Colonic mucosa (tissue), 4 donors: ENCODE results near the gene PSMD3. TPM values are rescaled to one million over a fixed set of nuclear protein-coding genes. Genes with fewer than 3 reads are reported as not detected.

ENCODE experiments used
- DNase-seq: peaks from one replicate; pipeline ENCODE4 v3.0.0-alpha.2; 2020
- H3K27ac ChIP-seq: fragments of 200-600 bp; one replicate; pipeline ENCODE4 v1.8.0; 2021
- H3K27me3 ChIP-seq: fragments of 200-600 bp; one replicate; pipeline ENCODE4 v1.8.0; 2021
- H3K36me3 ChIP-seq: fragments of 200-600 bp; one replicate; pipeline ENCODE4 v1.8.0; 2021
- H3K4me1 ChIP-seq: fragments of 200-600 bp; one replicate; pipeline ENCODE4 v1.8.0; 2021; ENCODE audit warnings: mild to moderate bottlenecking
- H3K4me3 ChIP-seq: fragments of 200-600 bp; one replicate; pipeline ENCODE4 v1.8.0; 2021
- H3K9ac ChIP-seq, 2 donors: one replicate each; pipeline ENCODE4 v1.7.0; 2013; ENCODE audit warnings: control low read depth in 2 of 2, low read depth in 2 of 2, low read length in 2 of 2
- H3K9me3 ChIP-seq: fragments of 200-600 bp; one replicate; pipeline ENCODE4 v1.8.0; 2021
- intact Hi-C: fragments of 100-400 bp; cut with DNase I; formaldehyde crosslinking; loops from one replicate; pipeline ENCODE4 v1.14.1; 2022
- total RNA-seq, 2 donors: library from RNA; stranded (reverse); fragmentation: NEBNext Ultra II Directional in 1 of 2; extraction: Animal tissue kit (Norgen Biotek cat#: 25700) in 1 of 2; gene quantifications; one replicate each; pipeline ENCODE4 v1.2.1, GENCODE V29; 2021
- TF ChIP-seq, protein P1 (sequence below): fragments of 200-600 bp; IDR thresholded peaks from one replicate; pipeline ENCODE4 v1.8.0; 2022; ENCODE audit warnings: antibody characterized with exemption, mild to moderate bottlenecking
- donor health status: healthy.
- donor health status: DM: no; HTN: no; CAD: no.
- donor health status: DM: no; HTN: no; CAD: no.

The PSMD3 gene
- total RNA-seq, 2 donors from 2014 or later = 106 to 152 TPM

DNA sequence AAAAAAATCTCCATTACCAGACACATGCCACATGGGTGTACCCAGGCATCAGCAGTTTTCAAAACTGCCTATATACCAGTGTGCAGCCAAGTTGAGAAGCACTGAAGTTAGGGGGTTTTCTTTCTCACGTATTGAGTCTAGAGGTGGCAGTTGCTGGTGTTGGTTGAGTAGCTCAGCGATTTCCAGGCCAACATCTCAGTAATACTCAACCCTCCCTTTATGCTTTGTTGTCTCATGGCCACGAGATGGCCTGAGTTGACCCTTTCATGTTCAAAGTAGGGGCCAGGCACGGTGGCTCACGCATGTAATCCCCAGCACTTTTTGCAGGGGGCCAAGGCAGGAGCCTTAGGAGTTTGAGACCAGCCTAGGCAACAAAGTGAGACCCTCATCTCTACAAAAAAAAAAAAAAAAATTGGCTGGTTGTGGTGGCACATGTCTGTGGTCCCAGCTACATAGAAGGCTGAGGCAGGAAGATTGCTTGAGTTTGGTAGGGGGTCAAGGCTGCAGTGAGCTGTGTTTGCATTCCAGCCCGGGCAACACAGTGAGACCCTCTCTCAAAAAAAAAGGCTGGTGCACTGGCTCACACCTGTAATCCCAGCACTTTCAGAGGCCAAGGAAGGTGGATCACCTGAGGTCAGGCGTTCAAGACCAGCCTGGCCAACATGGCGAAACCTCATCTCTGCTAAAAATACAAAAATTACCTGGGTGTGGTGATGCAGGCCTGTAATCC, 42.3 kb upstream of the PSMD3 start:
- H3K27ac ChIP-seq = no peak overlapping the region
- no peaks in the 10 kb centered on the region for H3K36me3 ChIP-seq
- intact Hi-C loops = no loop called here
- TF ChIP-seq, protein P1, sequence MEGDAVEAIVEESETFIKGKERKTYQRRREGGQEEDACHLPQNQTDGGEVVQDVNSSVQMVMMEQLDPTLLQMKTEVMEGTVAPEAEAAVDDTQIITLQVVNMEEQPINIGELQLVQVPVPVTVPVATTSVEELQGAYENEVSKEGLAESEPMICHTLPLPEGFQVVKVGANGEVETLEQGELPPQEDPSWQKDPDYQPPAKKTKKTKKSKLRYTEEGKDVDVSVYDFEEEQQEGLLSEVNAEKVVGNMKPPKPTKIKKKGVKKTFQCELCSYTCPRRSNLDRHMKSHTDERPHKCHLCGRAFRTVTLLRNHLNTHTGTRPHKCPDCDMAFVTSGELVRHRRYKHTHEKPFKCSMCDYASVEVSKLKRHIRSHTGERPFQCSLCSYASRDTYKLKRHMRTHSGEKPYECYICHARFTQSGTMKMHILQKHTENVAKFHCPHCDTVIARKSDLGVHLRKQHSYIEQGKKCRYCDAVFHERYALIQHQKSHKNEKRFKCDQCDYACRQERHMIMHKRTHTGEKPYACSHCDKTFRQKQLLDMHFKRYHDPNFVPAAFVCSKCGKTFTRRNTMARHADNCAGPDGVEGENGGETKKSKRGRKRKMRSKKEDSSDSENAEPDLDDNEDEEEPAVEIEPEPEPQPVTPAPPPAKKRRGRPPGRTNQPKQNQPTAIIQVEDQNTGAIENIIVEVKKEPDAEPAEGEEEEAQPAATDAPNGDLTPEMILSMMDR = no peak
- no peak overlapping the region for H3K4me3 ChIP-seq
- no peak overlapping the region for H3K9ac ChIP-seq
- H3K27me3 ChIP-seq = no peaks in the 10 kb centered on the region
- no peaks in the 10 kb centered on the region for H3K4me1 ChIP-seq
- H3K9me3 ChIP-seq = no peaks in the 10 kb centered on the region
- no peak for DNase-seq

DNA sequence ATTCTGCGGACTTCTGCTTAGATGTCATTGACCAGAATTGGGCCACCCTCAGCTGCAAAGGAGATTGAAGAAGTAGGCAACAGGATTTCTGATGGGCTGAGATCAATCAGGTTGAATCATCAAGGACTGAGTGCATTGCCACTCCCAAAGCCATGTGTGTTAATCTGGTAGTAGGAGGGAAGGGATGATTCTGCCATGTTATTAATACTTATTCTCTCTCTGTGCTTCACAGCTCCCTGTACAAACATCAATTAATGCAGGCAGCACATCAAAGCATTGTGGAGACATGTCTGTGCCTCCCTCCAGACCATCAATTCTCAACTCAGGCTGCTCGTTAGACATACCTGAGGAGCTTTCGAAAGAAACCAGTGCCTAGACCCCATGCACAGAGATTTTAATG, 41.5 kb upstream of the PSMD3 start:
- Histone ChIP-seq H3K4me1 (no peaks in the 10 kb centered on the region), H3K27me3 (no peaks in the 10 kb centered on the region), H3K9ac (no peak overlapping the region), H3K9me3 (no peaks in the 10 kb centered on the region), H3K4me3 (no peak overlapping the region), H3K27ac (no peak overlapping the region), H3K36me3 (no peaks in the 10 kb centered on the region)
- intact Hi-C loops = no loop called here
- no peak for DNase-seq
- TF ChIP-seq, protein P1 = no peak

GRCh38 chr17:39939588-39940419, 40.8 kb upstream of the PSMD3 start:
- intact Hi-C loops = no loop called here
- Histone ChIP-seq H3K9ac (no peak overlapping the region), H3K27ac (no peak overlapping the region), H3K4me3 (no peak overlapping the region), H3K9me3 (no peaks in the 10 kb centered on the region), H3K27me3 (no peaks in the 10 kb centered on the region), H3K4me1 (no peaks in the 10 kb centered on the region), H3K36me3 (no peaks in the 10 kb centered on the region)
- TF ChIP-seq, protein P1 = no peak
- no peak for DNase-seq

GRCh38 chr17:39943702-39944392, 36.8 kb upstream of the PSMD3 start:
- TF ChIP-seq, protein P1 = no peak
- no peak overlapping the region for H3K4me3 ChIP-seq
- no peaks in the 10 kb centered on the region for H3K9me3 ChIP-seq
- no peaks in the 10 kb centered on the region for H3K4me1 ChIP-seq
- no peaks in the 10 kb centered on the region for H3K27me3 ChIP-seq
- intact Hi-C loops = no loop called here
- no peak for DNase-seq
- no peak overlapping the region for H3K27ac ChIP-seq
- no peaks in the 10 kb centered on the region for H3K36me3 ChIP-seq
- H3K9ac ChIP-seq = no peak overlapping the region

- H3K9me3 ChIP-seq = no peaks in the 10 kb centered on the region
- H3K9ac ChIP-seq = no peak overlapping the region
- H3K4me1 ChIP-seq = no peaks in the 10 kb centered on the region
- no peak for DNase-seq
- H3K4me3 ChIP-seq = no peak overlapping the region
- TF ChIP-seq, protein P1 = no peak
- no peak overlapping the region for H3K27ac ChIP-seq
- H3K36me3 ChIP-seq = no peaks in the 10 kb centered on the region
- no peaks in the 10 kb centered on the region for H3K27me3 ChIP-seq
- intact Hi-C loops = no loop called here
These were observed 36.3 kb upstream of the PSMD3 start for GRCh38 chr17:39944393-39944711.
